ENCODE data around the gene FOXP4.
A peak's percentile ranks its signal among the peaks of the same experiment; 100 is the strongest.

Gene FOXP4

GRCh38 chr6:41543087-41543486 is 3.1 kb upstream of the FOXP4 start:
- Histone ChIP-seq H3K9ac (ENCODE audit: low read length) (no peak overlapping the region), H3K27me3 (ENCODE audit: control insufficient read depth, insufficient read depth, low read length) (no peaks in the 10 kb centered on the region), H3K4me1 (ENCODE audit: control insufficient read depth, insufficient read depth, low read length) (peaks cover 29% of the 10 kb centered on the region), H3K9me3 (ENCODE audit: control insufficient read depth, low read length) (no peaks in the 10 kb centered on the region), H3K4me3 (ENCODE audit: low read length) (no peak overlapping the region), H3K36me3 (ENCODE audit: control insufficient read depth, insufficient read depth, low read length) (no peaks in the 10 kb centered on the region)

DNA sequence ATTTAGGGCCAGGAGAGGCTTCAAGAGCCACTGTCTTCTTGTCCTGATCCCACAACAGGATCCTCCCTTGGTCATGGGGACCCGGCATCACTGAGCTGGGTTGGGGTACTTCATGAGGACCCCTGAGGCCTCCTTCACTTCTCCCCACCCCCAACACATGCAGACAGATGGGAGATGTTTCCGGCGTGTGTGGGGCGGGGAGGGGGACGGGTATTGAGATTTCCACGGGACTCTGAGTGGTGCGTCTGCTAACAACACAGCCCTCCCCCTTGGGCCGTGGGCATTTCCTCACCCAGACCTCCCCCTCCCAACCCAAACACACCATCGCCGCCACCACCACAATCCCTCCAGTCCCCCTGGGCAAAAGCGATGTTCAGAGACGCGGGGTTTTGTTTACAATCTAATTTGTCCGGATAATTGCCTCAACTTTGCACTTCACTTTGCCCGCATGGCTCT is 906 bp upstream of the FOXP4 start:
- peaks cover 39% of the 10 kb centered on the region for H3K4me1 ChIP-seq (ENCODE audit: control insufficient read depth, insufficient read depth, low read length)
- no peaks in the 10 kb centered on the region for H3K27me3 ChIP-seq (ENCODE audit: control insufficient read depth, insufficient read depth, low read length)
- H3K36me3 ChIP-seq (ENCODE audit: control insufficient read depth, insufficient read depth, low read length), result no peaks in the 10 kb centered on the region
- no peaks in the 10 kb centered on the region for H3K9me3 ChIP-seq (ENCODE audit: control insufficient read depth, low read length)
- peak overlapping the region; percentile 44 for H3K4me3 ChIP-seq (ENCODE audit: low read length)
- peak overlapping the region; percentile 67 for H3K9ac ChIP-seq (ENCODE audit: low read length)

DNA sequence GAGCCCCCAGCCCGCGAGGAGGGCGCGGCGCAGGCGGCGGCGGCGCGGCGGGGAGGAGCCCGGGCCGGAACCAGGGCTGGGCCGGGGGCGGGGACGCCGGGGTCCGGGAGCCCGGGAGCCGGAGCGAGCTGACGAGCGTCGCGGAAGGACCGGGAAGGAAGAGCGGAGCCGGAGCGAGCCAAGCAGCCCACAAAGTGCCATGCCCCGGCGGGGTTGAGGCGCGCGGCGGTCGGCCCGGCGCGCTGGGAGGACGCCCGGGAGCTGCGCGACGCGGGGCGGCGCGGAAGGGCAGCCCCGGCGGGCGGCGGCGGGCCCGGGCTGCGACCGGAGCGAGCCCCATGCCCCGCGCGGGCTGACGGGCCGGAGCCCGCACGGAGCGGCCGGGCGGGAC is 289 bp downstream of the FOXP4 start:
- H3K36me3 ChIP-seq (ENCODE audit: control insufficient read depth, insufficient read depth, low read length), result no peaks in the 10 kb centered on the region
- H3K27me3 ChIP-seq (ENCODE audit: control insufficient read depth, insufficient read depth, low read length), result no peaks in the 10 kb centered on the region
- H3K9ac ChIP-seq (ENCODE audit: low read length), result no peak overlapping the region
- peaks cover 51% of the 10 kb centered on the region for H3K4me1 ChIP-seq (ENCODE audit: control insufficient read depth, insufficient read depth, low read length)
- H3K4me3 ChIP-seq (ENCODE audit: low read length), result no peak overlapping the region
- H3K9me3 ChIP-seq (ENCODE audit: control insufficient read depth, low read length), result no peaks in the 10 kb centered on the region

GRCh38 chr6:41546866-41547798 is 951 bp downstream of the FOXP4 start:
- no peaks in the 10 kb centered on the region for H3K27me3 ChIP-seq (ENCODE audit: control insufficient read depth, insufficient read depth, low read length)
- peaks cover 57% of the 10 kb centered on the region for H3K4me1 ChIP-seq (ENCODE audit: control insufficient read depth, insufficient read depth, low read length)
- H3K36me3 ChIP-seq (ENCODE audit: control insufficient read depth, insufficient read depth, low read length), result no peaks in the 10 kb centered on the region
- H3K9ac ChIP-seq (ENCODE audit: low read length), result peak overlapping the region; percentile 85
- H3K4me3 ChIP-seq (ENCODE audit: low read length), result peak overlapping the region; percentile 81
- no peaks in the 10 kb centered on the region for H3K9me3 ChIP-seq (ENCODE audit: control insufficient read depth, low read length)

DNA sequence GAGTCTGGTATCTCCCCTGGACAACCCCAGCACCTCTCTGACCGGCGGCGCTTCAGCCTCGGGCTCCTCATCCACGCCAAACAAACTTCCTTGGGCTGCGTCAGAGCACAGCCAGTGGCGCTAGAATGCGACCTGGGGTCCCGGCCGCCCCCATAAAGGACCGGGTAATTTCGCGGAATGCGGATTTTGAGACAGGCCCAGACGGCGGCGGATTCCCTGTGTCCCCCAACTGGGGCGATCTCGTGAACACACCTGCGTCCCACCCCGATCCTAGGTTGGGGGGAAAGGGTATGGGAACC is 1.6 kb downstream of the FOXP4 start:
- H3K9ac ChIP-seq (ENCODE audit: low read length), result peak overlapping the region; percentile 85
- no peaks in the 10 kb centered on the region for H3K9me3 ChIP-seq (ENCODE audit: control insufficient read depth, low read length)
- H3K4me1 ChIP-seq (ENCODE audit: control insufficient read depth, insufficient read depth, low read length), result peaks cover 63% of the 10 kb centered on the region
- no peaks in the 10 kb centered on the region for H3K27me3 ChIP-seq (ENCODE audit: control insufficient read depth, insufficient read depth, low read length)
- H3K36me3 ChIP-seq (ENCODE audit: control insufficient read depth, insufficient read depth, low read length), result no peaks in the 10 kb centered on the region
- peak overlapping the region; percentile 81 for H3K4me3 ChIP-seq (ENCODE audit: low read length)

- peaks cover 66% of the 10 kb centered on the region for H3K4me1 ChIP-seq (ENCODE audit: control insufficient read depth, insufficient read depth, low read length)
- H3K9me3 ChIP-seq (ENCODE audit: control insufficient read depth, low read length), result no peaks in the 10 kb centered on the region
- peak overlapping the region; percentile 81 for H3K4me3 ChIP-seq (ENCODE audit: low read length)
- H3K27me3 ChIP-seq (ENCODE audit: control insufficient read depth, insufficient read depth, low read length), result no peaks in the 10 kb centered on the region
- no peaks in the 10 kb centered on the region for H3K36me3 ChIP-seq (ENCODE audit: control insufficient read depth, insufficient read depth, low read length)
- H3K9ac ChIP-seq (ENCODE audit: low read length), result peak overlapping the region; percentile 85
These were observed 2.1 kb downstream of the FOXP4 start for GRCh38 chr6:41548098-41548840.

DNA sequence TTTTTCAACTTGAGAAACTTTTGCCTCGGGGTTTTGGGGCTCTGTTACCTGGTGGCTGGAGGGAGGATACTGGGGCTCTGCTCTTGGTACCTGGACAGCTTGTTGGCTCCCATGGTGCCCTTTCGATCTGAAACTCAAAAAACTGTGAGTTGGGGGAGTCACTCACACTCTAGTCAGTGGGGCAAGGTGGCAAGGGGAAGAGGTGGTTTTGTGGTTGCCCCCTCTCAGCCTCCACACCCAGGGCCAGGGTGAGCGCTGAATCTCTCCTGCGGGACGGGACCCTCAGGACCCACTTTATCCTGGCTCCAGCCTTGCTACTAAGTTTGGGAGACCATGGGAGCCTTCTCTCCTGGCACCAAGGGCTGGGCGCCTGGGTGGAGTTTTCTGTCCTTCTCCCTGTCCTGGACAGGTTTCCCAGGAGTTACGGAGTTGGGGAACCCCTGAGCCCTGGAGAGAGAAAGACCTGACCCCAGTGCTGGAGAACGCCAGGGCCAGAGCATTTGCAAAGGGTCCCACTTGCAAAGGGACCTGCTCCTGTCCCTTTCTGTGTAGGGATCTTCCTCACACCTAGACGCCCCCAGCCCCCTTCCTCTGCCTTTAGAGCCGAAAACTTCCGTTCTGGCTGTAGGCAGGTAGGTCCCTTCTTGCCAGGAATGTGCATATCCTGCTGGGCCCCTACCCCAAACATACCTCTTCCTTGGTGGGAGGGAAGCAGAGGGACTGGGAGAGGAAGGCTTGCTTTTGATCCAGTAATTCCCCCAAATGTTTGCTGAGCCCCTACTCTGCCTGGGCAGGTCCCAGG is 2.9 kb downstream of the FOXP4 start:
- peak overlapping the region; percentile 85 for H3K9ac ChIP-seq (ENCODE audit: low read length)
- H3K36me3 ChIP-seq (ENCODE audit: control insufficient read depth, insufficient read depth, low read length), result no peaks in the 10 kb centered on the region
- H3K4me1 ChIP-seq (ENCODE audit: control insufficient read depth, insufficient read depth, low read length), result peaks cover 74% of the 10 kb centered on the region
- H3K4me3 ChIP-seq (ENCODE audit: low read length), result peak overlapping the region; percentile 81
- no peaks in the 10 kb centered on the region for H3K9me3 ChIP-seq (ENCODE audit: control insufficient read depth, low read length)
- no peaks in the 10 kb centered on the region for H3K27me3 ChIP-seq (ENCODE audit: control insufficient read depth, insufficient read depth, low read length)

GRCh38 chr6:41549673-41550072 is 3.5 kb downstream of the FOXP4 start:
- H3K36me3 ChIP-seq (ENCODE audit: control insufficient read depth, insufficient read depth, low read length), result no peaks in the 10 kb centered on the region
- H3K9ac ChIP-seq (ENCODE audit: low read length), result peak overlapping the region; percentile 85
- no peaks in the 10 kb centered on the region for H3K27me3 ChIP-seq (ENCODE audit: control insufficient read depth, insufficient read depth, low read length)
- H3K4me1 ChIP-seq (ENCODE audit: control insufficient read depth, insufficient read depth, low read length), result peaks cover 77% of the 10 kb centered on the region
- no peak overlapping the region for H3K4me3 ChIP-seq (ENCODE audit: low read length)
- no peaks in the 10 kb centered on the region for H3K9me3 ChIP-seq (ENCODE audit: control insufficient read depth, low read length)

DNA sequence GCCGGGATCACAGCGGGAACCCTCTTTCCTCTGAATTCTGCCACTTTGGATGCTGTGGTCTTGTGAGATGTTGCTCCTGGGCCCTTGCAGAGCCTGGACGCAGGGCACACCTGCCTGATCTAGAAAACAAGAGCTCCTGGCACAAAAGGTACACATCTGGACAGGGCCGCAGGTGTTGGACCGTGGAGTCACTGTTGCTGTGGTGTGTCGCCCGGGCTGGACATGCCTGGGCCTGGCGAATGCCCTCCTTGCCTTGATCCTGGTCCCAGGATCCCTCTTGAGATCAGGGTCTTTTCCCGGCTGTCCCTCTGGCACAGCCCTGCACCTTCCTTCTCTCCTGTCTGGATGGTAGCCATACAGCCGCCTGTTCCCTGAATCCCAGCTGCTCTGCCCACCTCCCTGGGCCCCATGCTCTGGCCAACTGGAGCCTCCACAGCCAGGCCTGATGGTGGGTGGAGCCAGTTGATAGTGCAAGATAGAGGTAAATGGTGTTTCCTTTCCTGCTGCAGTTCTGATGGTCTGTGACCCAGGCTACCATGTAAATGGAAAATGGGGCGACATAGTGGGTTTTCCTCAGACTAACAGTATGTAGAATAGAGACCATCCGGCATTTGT is 5.0 kb downstream of the FOXP4 start:
- Histone ChIP-seq H3K36me3 (ENCODE audit: control insufficient read depth, insufficient read depth, low read length) (no peaks in the 10 kb centered on the region), H3K4me3 (ENCODE audit: low read length) (no peak overlapping the region), H3K4me1 (ENCODE audit: control insufficient read depth, insufficient read depth, low read length) (peaks cover 64% of the 10 kb centered on the region), H3K9ac (ENCODE audit: low read length) (no peak overlapping the region), H3K9me3 (ENCODE audit: control insufficient read depth, low read length) (no peaks in the 10 kb centered on the region), H3K27me3 (ENCODE audit: control insufficient read depth, insufficient read depth, low read length) (no peaks in the 10 kb centered on the region)

- Histone ChIP-seq H3K9me3 (ENCODE audit: control insufficient read depth, low read length) (no peaks in the 10 kb centered on the region), H3K9ac (ENCODE audit: low read length) (no peak overlapping the region), H3K4me3 (ENCODE audit: low read length) (no peak overlapping the region), H3K27me3 (ENCODE audit: control insufficient read depth, insufficient read depth, low read length) (no peaks in the 10 kb centered on the region), H3K4me1 (ENCODE audit: control insufficient read depth, insufficient read depth, low read length) (peaks cover 64% of the 10 kb centered on the region), H3K36me3 (ENCODE audit: control insufficient read depth, insufficient read depth, low read length) (no peaks in the 10 kb centered on the region)
These were observed 5.7 kb downstream of the FOXP4 start for GRCh38 chr6:41551857-41552256.

DNA sequence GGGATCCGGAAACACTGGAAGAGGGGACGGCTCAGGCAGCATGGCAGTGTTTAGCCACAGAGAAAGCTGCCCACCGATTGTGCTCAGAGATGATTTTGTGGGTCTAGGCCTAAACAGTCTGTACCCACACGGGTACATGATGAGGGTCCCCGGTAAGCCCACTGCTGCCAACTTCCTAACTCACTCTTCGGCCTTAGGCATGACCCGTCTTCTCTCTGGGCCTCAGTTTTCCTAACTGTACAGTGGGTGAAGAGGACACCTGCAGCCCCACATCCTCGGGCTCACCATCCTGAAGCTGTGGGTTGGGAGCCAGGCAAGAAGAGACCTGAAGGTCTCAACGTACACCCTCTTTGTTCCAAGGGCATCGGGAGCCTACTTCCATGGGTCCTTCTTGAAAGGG is 6.5 kb downstream of the FOXP4 start:
- H3K4me3 ChIP-seq (ENCODE audit: low read length), result no peak overlapping the region
- H3K9me3 ChIP-seq (ENCODE audit: control insufficient read depth, low read length), result no peaks in the 10 kb centered on the region
- no peaks in the 10 kb centered on the region for H3K36me3 ChIP-seq (ENCODE audit: control insufficient read depth, insufficient read depth, low read length)
- H3K4me1 ChIP-seq (ENCODE audit: control insufficient read depth, insufficient read depth, low read length), result peaks cover 71% of the 10 kb centered on the region
- no peak overlapping the region for H3K9ac ChIP-seq (ENCODE audit: low read length)
- H3K27me3 ChIP-seq (ENCODE audit: control insufficient read depth, insufficient read depth, low read length), result no peaks in the 10 kb centered on the region
